H1 (cell line): ENCODE measurements around the gene LARP4B. TPM values are rescaled to one million over a fixed set of nuclear protein-coding genes. Genes with fewer than 3 reads are reported as not detected.

Source experiments
- CTCF ChIA-PET: fragments of 300-600 bp; sonication (Branson Sonifier 250); formaldehyde crosslinking; loops from one replicate; lab custom pipeline; 2021; ENCODE audit not compliant: partially characterized antibody; lab: Charles Lee
- POLR2A ChIA-PET: fragments of 300-600 bp; sonication (Branson Sonifier 250); formaldehyde crosslinking; loops from one replicate; lab custom pipeline; 2021; ENCODE audit warnings: inconsistent platforms; ENCODE audit not compliant: partially characterized antibody; lab: Charles Lee
- DNase-seq, 2 experiments: peaks; one replicate each; pipeline versions ENCODE4 v3.0.0 to v3.0.0-alpha.2; 2010 to 2022; ENCODE audit warnings: low spot score in 2 of 2, low read depth in 1 of 2, mixed read lengths in 1 of 2
- FAIRE-seq: peaks from 2 replicates; lab custom pipeline; 2011; peaks lifted over from hg19 to GRCh38; lab: Jason Lieb, UNC
- H2AFZ ChIP-seq: 2 replicates; pipeline ENCODE4 v1.8.1; 2012; ENCODE audit warnings: low read length, inconsistent platforms
- H2AK5ac ChIP-seq: 2 replicates; pipeline ENCODE4 v1.6.1; 2013; ENCODE audit warnings: low read depth, low read length
- H2BK120ac ChIP-seq: replicated peaks from 2 replicates; pipeline ENCODE3; 2013; ENCODE audit warnings: low read depth, low read length, inconsistent platforms
- H2BK12ac ChIP-seq: 2 replicates; pipeline ENCODE4 v1.6.1; 2013; ENCODE audit warnings: low read depth, low read length
- H2BK15ac ChIP-seq: 2 replicates; pipeline ENCODE4 v1.6.1; 2013; ENCODE audit warnings: low read length
- H2BK20ac ChIP-seq: 2 replicates; pipeline ENCODE4 v1.6.1; 2013; ENCODE audit warnings: low read length
- H2BK5ac ChIP-seq: 2 replicates; pipeline ENCODE4 v1.6.1; 2013; ENCODE audit warnings: low read depth, low read length
- H3K14ac ChIP-seq: 2 replicates; pipeline ENCODE4 v1.6.1; 2013; ENCODE audit warnings: inconsistent platforms; ENCODE audit not compliant: insufficient read length
- H3K18ac ChIP-seq: 2 replicates; pipeline ENCODE4 v1.6.1; 2013; ENCODE audit warnings: low read length; ENCODE audit errors: extremely low read depth
- H3K23ac ChIP-seq: 2 replicates; pipeline ENCODE4 v1.6.1; 2013; ENCODE audit warnings: inconsistent platforms; ENCODE audit not compliant: insufficient read length
- H3K23me2 ChIP-seq: 2 replicates; pipeline ENCODE4 v1.6.1; 2013; ENCODE audit warnings: low read depth, low read length
- H3K27ac ChIP-seq: 2 replicates; pipeline ENCODE4 v1.6.1; 2011; ENCODE audit warnings: low read depth, low read length, inconsistent platforms
- H3K27me3 ChIP-seq, 4 experiments: replicated peaks in 1 of 4; 1 replicate in 1 of 4; 2 replicates in 3 of 4; pipeline versions ENCODE4 v1.6.1 to v1.8.1; 2011 to 2013; ENCODE audit warnings: low read length in 3 of 4, mild to moderate bottlenecking in 3 of 4, inconsistent platforms in 2 of 4, mixed read lengths in 2 of 4, moderate library complexity in 1 of 4; ENCODE audit not compliant: control insufficient read depth in 3 of 4, insufficient read depth in 3 of 4; ENCODE audit errors: extremely low read depth in 1 of 4
- H3K36me3 ChIP-seq, 4 experiments: 2 replicates each; pipeline versions ENCODE4 v1.6.1 to v1.8.1; 2011 to 2013; ENCODE audit warnings: mild to moderate bottlenecking in 4 of 4, low read length in 3 of 4, moderate library complexity in 2 of 4, control low read depth in 1 of 4, inconsistent platforms in 1 of 4; ENCODE audit not compliant: insufficient read depth in 4 of 4, control insufficient read depth in 2 of 4
- H3K4ac ChIP-seq: replicated peaks from 2 replicates; pipeline ENCODE3; 2013; ENCODE audit warnings: low read length, low read depth, mixed read lengths, inconsistent platforms; ENCODE audit not compliant: insufficient read length
- H3K4me1 ChIP-seq, 4 experiments: replicated peaks in 1 of 4; 1 replicate in 1 of 4; 2 replicates in 3 of 4; pipeline versions ENCODE4 v1.6.1 to v1.8.1; 2011 to 2013; ENCODE audit warnings: low read length in 3 of 4, inconsistent platforms in 2 of 4, mixed read lengths in 1 of 4; ENCODE audit not compliant: insufficient read depth in 4 of 4, control insufficient read depth in 3 of 4
- H3K4me2 ChIP-seq, 2 experiments: 2 replicates each; pipeline versions ENCODE4 v1.6.1 to v1.8.1; 2011 to 2013; ENCODE audit warnings: low read depth in 2 of 2, low read length in 2 of 2, control low read depth in 1 of 2, inconsistent platforms in 1 of 2, mild to moderate bottlenecking in 1 of 2; ENCODE audit not compliant: insufficient read depth in 1 of 2
- H3K4me3 ChIP-seq, 4 experiments: fragments of 200-600, 300-600 bp in 1 of 4; sonication (generic), shearing (Covaris generic), sonication (Bioruptor Twin) in 1 of 4; 2 replicates each; pipeline versions ENCODE4 v1.5.1 to v1.8.1; 2011 to 2016; ENCODE audit warnings: low read length in 4 of 4, low read depth in 3 of 4, control low read depth in 2 of 4, inconsistent platforms in 2 of 4, mild to moderate bottlenecking in 2 of 4, mixed read lengths in 1 of 4, moderate library complexity in 1 of 4; ENCODE audit not compliant: insufficient read depth in 2 of 4; ENCODE audit errors: extremely low read depth in 1 of 4
- H3K56ac ChIP-seq: replicated peaks from 2 replicates; pipeline ENCODE3; 2013; ENCODE audit warnings: low read depth, mild to moderate bottlenecking, mixed read lengths, low read length, inconsistent platforms; ENCODE audit not compliant: insufficient read length
- H3K79me1 ChIP-seq: 2 replicates; pipeline ENCODE4 v1.6.1; 2013; ENCODE audit warnings: low read depth, low read length, control low read depth
- H3K79me2 ChIP-seq, 2 experiments: 2 replicates each; pipeline versions ENCODE4 v1.6.1 to v1.8.1; 2012 to 2013; ENCODE audit warnings: low read length in 2 of 2, mild to moderate bottlenecking in 2 of 2, inconsistent platforms in 1 of 2; ENCODE audit not compliant: insufficient read depth in 2 of 2, control insufficient read depth in 1 of 2
- H3K9ac ChIP-seq, 4 experiments: replicated peaks in 1 of 4; 1 replicate in 1 of 4; 2 replicates in 3 of 4; pipeline versions ENCODE4 v1.6.1 to v1.8.1; 2011 to 2013; ENCODE audit warnings: low read depth in 3 of 4, low read length in 3 of 4, control low read depth in 2 of 4, mild to moderate bottlenecking in 2 of 4, moderate library complexity in 2 of 4, inconsistent platforms in 1 of 4; ENCODE audit errors: extremely low read depth in 1 of 4
- H3K9me3 ChIP-seq, 2 experiments: 2 replicates each; pipeline versions ENCODE4 v1.6.1 to v1.8.1; 2012 to 2013; ENCODE audit warnings: mild to moderate bottlenecking in 2 of 2, moderate library complexity in 2 of 2, control low read depth in 1 of 2, inconsistent platforms in 1 of 2, low read depth in 1 of 2, low read length in 1 of 2, mixed read lengths in 1 of 2; ENCODE audit not compliant: insufficient read depth in 2 of 2
- H4K20me1 ChIP-seq, 2 experiments: replicated peaks in 1 of 2; 2 replicates each; pipeline versions ENCODE3 to v1.8.1; 2011 to 2013; ENCODE audit warnings: inconsistent platforms in 2 of 2, low read length in 2 of 2, mild to moderate bottlenecking in 1 of 2; ENCODE audit not compliant: insufficient read depth in 2 of 2, control insufficient read depth in 1 of 2
- H4K5ac ChIP-seq: 2 replicates; pipeline ENCODE4 v1.6.1; 2013; ENCODE audit warnings: low read length, low read depth, mixed read lengths, inconsistent platforms; ENCODE audit not compliant: insufficient read length
- H4K8ac ChIP-seq: 2 replicates; pipeline ENCODE4 v1.8.0; 2013; ENCODE audit warnings: mild to moderate bottlenecking, moderate library complexity, low read length, inconsistent platforms; ENCODE audit not compliant: insufficient read depth; ENCODE audit errors: extremely low read depth
- H4K91ac ChIP-seq: replicated peaks from 2 replicates; pipeline ENCODE3; 2013; ENCODE audit warnings: low read length, mixed read lengths, inconsistent platforms; ENCODE audit not compliant: insufficient read length
- BACH1 ChIP-seq: IDR thresholded peaks from 2 replicates; pipeline ENCODE4 v1.6.1; 2012; ENCODE audit warnings: low read length, improper control_type of control experiment
- EGR1 ChIP-seq: IDR thresholded peaks from 2 replicates; pipeline ENCODE4 v1.6.1; 2011; ENCODE audit warnings: low read depth, low read length, borderline replicate concordance
- GABPA ChIP-seq: IDR thresholded peaks from 2 replicates; pipeline ENCODE4 v1.6.1; 2011; ENCODE audit warnings: mild to moderate bottlenecking, low read length, moderate library complexity, borderline replicate concordance; ENCODE audit not compliant: insufficient read depth
- HDAC6 ChIP-seq: IDR thresholded peaks from one replicate; pipeline ENCODE4 v1.7.1; 2012; ENCODE audit warnings: low read depth, mild to moderate bottlenecking, inconsistent platforms, low read length, moderate library complexity
- KDM4A ChIP-seq: IDR thresholded peaks from one replicate; pipeline ENCODE4 v1.7.1; 2012; ENCODE audit warnings: low read depth, mild to moderate bottlenecking, moderate library complexity, low read length, inconsistent platforms; ENCODE audit not compliant: severe bottlenecking
- PHF8 ChIP-seq: fragments of 200-600 bp; sonication (generic); conservative IDR thresholded peaks from 2 replicates; pipeline ENCODE4 v1.7.1; 2012; ENCODE audit warnings: low read depth, mild to moderate bottlenecking, inconsistent platforms, low read length, moderate library complexity
- POLR2AphosphoS5 ChIP-seq: IDR thresholded peaks from 2 replicates; pipeline ENCODE4 v1.6.1; 2011; ENCODE audit warnings: low read depth, low read length
- SIN3A ChIP-seq, 2 experiments: IDR thresholded peaks in 1 of 2; conservative IDR thresholded peaks in 1 of 2; 2 replicates each; pipeline ENCODE4 v1.6.1; 2011 to 2012; ENCODE audit warnings: low read length in 2 of 2, improper control_type of control experiment in 1 of 2, low read depth in 1 of 2, mild to moderate bottlenecking in 1 of 2
- YY1 ChIP-seq: IDR thresholded peaks from 2 replicates; pipeline ENCODE4 v1.6.1; 2011; ENCODE audit warnings: low read depth, mild to moderate bottlenecking, low read length
- WGBS, 2 experiments: shearing (Covaris generic) in 1 of 2; methylation state at CpG; one replicate each; pipeline versions ENCODE4 v1.1.6 to v1.1.7; 2013 to 2015; ENCODE audit warnings: low lambda C conversion rate in 2 of 2, mixed read lengths in 2 of 2, inconsistent platforms in 1 of 2, low coverage in 1 of 2, missing lambda C conversion rate in 1 of 2; ENCODE audit not compliant: insufficient replicate concordance in 2 of 2, insufficient coverage in 1 of 2, insufficient read length in 1 of 2; ENCODE audit errors: extremely low coverage in 1 of 2, missing lambda C conversion rate in 1 of 2; 5-methylcytosine and 5-hydroxymethylcytosine counted together
- polyA plus RNA-seq, 7 experiments: library from polyadenylated mRNA; depleted of rRNA in 3 of 7; stranded (reverse) in 5 of 7; unstranded in 2 of 7; fragments of >200 nt in 5 of 7; fragments of 200-250 nt in 2 of 7; gene quantifications; 1 replicate in 5 of 7; 2 replicates in 1 of 7; 4 replicates in 1 of 7; pipeline versions ENCODE4 v1.2.1 to v1.2.3, GENCODE V29; 2011 to 2013; ENCODE audit warnings: missing spikeins in 2 of 7, mixed read lengths in 2 of 7
- total RNA-seq: library from RNA; stranded (reverse); fragmentation: NEBNext Ultra II Directional; extraction: Animal tissue kit (Norgen Biotek cat#: 25700); gene quantifications from 2 replicates; pipeline ENCODE4 v1.2.1, GENCODE V29; 2021

Gene LARP4B
- total and polyA plus RNA-seq, 2 of the 8 experiments (the other 6 are each of a cell fraction or from before 2014, with no cell fraction given): 20.1 to 78.6 TPM

GRCh38 chr10:845526-845925 is 86.0 kb downstream of the LARP4B start:
- Histone ChIP-seq H3K18ac (no peak overlapping the region), H4K20me1 (peaks cover 0 to 17% of the 10 kb centered on the region in 2 experiments), H3K9me3 (peaks cover 0 to 5% of the 10 kb centered on the region in 2 experiments; a peak in 2 of 4 replicates), H2BK5ac (no peak overlapping the region), H3K27me3 (no peaks in the 10 kb centered on the region), H3K27ac (no peak overlapping the region), H4K91ac (no peak overlapping the region), H3K4me2 (no peak overlapping the region), H4K5ac (no peak overlapping the region), H3K4ac (no peak overlapping the region), H3K23me2 (no peaks in the 10 kb centered on the region), H2BK12ac (no peak overlapping the region), H3K79me1 (peaks cover 6% of the 10 kb centered on the region), H3K56ac (no peak overlapping the region), H3K4me3 (no peak overlapping the region), H3K23ac (no peak overlapping the region), H2BK15ac (no peak overlapping the region), H2BK20ac (no peak overlapping the region), H2BK120ac (no peak overlapping the region), H3K14ac (no peak overlapping the region), H2AFZ (no peak overlapping the region), H3K9ac (no peak overlapping the region), H3K4me1 (no peaks in the 10 kb centered on the region), H3K36me3 (peaks cover 5 to 35% (median 25%) of the 10 kb centered on the region in 4 experiments; a peak in 6 of 8 replicates), H2AK5ac (no peak overlapping the region), H3K79me2 (peaks cover 3 to 47% of the 10 kb centered on the region in 2 experiments; a peak in 3 of 4 replicates), H4K8ac (no peak overlapping the region)
- ChIA-PET CTCF (interaction anchor here (0.7 kb wide), 1 partner anchor 20 kb away, joined by 3 read pairs; no protein-coding TSS in a partner anchor), POLR2A (no interaction called here)
- no peak for TF ChIP-seq BACH1
- no peak for TF ChIP-seq EGR1
- TF ChIP-seq HDAC6: no peak
- no peak for TF ChIP-seq SIN3A (conservative IDR thresholded peaks at IDR 0.05 in 1 of 2, IDR thresholded peaks at IDR 0.05 in 1 of 2; ENCODE audit: low read depth in 1 of 2, low read length in 2 of 2)
- no peak for TF ChIP-seq KDM4A
- TF ChIP-seq GABPA: no peak
- TF ChIP-seq YY1: no peak
- TF ChIP-seq PHF8: no peak
- no peak for TF ChIP-seq POLR2AphosphoS5
- DNase-seq: no peak
- 94% methylated on average over 3 of the region's 3 CpGs; no CpG with 5 or more reads in 1 of the 2 experiments for WGBS, 2 experiments
- FAIRE-seq: no peak
